T-helper 2 cell (primary cell): ENCODE data around the gene USF1.
A peak's percentile ranks its signal among the peaks of the same experiment; 100 is the strongest.
"Not testable (repeated sequence)": the region's sequence is repeated elsewhere in the genome, so short reads cannot be mapped to it uniquely, and the experiment has no call there.

Experiments used
- DNase-seq, 5 experiments: peaks; one replicate each; pipeline versions ENCODE4 v3.0.0 to v3.0.0-alpha.2; 2012 to 2022

The USF1 gene

GRCh38 chr1:161077426-161077825, 31.6 kb upstream of the USF1 start:
- DNase-seq, result no peak

- no peak for DNase-seq
Observed at GRCh38 chr1:161076410-161076809, 30.6 kb upstream of the USF1 start.

DNA sequence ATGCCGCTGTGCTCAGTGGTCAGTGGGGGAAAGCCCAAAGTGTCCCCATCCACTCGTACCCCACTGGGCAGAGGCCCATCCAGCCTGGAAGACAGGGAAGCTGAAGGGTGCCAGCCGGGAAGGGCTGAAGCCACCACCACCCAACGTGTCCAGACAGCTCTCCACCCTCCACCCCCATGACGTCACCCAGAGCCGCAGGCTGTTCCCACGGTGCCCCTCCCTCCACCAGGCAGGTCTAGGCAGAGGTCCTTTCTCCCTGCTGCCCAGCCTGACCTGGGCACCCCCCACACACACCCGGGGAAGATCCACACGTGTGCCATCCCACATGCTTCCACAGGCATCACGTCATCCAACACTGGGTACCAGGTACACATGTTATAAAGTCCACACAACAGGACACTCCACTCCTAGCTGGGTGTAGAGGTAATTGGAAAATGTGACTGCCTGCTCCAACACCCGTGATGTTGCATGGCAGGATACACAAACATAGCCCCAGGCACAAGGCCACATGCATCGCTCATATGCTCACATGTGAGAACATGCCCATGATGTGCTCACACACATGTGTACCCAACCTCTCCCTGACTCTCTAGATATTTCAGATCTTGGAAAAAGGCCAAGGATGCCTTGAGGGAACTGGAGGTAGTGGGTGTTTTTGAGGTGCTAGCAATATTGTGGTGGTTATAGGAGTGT, 29.0 kb upstream of the USF1 start:
- DNase-seq, result no peak

DNA sequence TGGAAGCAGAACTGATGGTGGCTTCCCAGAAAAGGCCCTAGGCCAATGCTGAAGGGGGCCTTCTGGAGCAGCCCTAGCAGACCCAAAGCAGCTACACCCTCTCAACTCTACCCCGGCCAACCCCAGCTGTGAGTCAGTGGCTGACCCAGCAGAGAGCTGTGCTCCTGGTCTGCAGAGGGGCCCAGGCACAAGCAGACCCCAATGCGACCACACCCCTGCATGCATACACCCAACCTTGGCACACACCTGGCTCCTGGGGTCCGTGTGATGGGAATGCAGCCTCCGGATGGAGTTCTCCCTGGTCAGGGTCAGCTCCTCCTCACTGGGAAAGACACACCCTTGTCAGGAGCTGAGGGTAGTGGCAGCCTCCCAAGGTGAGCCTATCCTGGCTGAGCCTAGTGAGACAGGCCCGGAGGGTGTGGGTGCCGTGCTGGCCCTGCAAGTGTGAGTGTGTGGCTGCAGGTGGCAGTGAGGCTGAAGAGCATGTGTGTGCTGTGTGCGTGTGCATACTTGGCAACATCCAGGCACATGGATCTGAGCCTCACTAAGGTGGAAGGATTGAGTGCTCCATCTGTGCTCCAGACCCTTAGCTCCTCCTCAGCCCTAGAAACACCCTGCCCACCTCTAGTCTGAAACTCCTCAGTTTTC, 27.8 kb upstream of the USF1 start:
- no peak for DNase-seq

DNA sequence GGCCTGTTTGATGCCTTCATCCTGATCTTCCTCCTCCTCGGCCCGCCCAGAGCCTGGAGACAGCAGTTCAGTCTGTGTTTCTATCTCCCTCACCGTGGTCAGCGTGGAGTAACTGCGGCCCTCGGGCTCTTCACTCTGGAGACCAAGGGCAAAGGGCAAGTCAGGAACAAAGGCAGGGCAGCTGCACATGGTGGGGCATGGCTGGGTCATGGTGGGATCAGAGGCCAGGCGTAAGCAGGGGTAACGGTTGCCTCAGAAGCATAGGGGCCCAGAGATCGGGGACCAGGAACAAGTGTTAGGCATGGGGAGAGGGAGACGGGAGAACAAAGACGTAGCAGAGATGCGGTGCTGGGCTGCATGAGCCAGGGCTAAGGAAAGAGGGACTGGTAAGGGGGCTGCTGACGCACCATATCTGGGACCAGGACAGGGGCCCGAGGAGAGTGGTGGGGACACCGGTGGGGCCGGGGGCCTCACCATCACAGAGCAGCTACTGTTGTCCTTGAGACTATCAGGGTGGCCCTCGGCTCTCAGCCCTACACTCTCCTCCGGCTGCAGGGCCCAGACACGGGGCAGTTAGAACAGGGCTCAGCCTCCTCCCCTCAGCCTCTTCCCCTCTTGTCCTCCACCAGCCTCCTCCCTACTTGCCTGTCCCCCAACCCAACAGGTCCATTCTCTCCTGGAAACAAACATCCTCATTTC, 27.1 kb upstream of the USF1 start:
- DNase-seq, result no peak

DNA sequence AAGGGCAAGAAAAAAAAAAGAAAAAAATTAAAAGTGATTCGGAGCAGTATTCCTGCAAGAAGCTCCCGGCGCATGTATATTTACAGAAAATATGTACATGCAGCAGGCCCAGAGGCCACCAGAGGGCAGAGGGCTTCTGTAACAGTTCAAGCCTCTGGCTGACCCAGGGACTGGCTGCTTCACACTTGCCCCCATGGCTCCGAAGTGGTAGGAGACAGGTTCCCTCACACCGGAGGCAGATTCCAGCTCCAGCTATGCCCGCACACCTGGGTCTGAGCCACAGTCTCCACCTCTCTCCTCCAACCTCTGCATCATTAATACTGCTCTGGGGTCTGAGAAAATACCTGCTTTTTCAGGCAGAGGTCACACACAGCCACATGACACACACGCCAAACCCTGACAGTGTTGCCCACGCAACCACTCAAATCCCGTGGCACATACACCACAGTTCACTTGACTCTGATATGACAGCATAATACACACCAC, 26.2 kb upstream of the USF1 start:
- DNase-seq, result peak in 3 of 5 experiments; percentile 26 to 58 (median 27)

- DNase-seq, result no peak
Observed at GRCh38 chr1:161070761-161071160, 25.0 kb upstream of the USF1 start.

DNA sequence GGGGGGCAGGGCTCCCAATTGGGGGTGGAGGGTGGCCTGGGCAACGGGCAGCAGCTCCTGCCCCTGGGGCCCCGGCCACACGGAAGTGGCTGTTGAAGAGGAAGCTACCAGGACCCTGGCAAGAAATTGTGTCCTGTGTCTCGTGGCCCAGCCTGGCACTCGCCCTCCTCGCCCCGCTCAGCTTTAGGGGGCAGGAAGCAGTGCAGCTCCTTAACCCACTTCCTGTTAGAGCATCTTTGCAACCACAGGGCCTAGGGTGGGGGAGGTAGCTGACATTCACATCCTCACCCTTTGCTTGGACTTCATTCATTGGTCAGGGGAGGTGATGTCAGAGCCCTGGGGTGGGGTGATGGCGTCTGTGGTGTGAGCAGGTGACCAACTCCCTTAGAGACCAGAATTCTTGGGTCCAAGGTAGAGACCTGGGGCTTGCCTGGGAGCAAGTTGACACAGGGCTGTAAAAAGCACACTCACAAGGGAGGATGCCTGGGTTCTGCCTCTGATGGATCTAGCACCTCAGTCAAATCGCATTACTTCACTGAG, 24.0 kb upstream of the USF1 start, which contains the start of gene ARHGAP30:
Gene ARHGAP30 (minus strand): TSS at position 161 of the 540 bp plus-strand sequence. CDS start 267 bp downstream, outside the sequence.
- peak; percentile 39 to 99 (median 72) for DNase-seq

DNA sequence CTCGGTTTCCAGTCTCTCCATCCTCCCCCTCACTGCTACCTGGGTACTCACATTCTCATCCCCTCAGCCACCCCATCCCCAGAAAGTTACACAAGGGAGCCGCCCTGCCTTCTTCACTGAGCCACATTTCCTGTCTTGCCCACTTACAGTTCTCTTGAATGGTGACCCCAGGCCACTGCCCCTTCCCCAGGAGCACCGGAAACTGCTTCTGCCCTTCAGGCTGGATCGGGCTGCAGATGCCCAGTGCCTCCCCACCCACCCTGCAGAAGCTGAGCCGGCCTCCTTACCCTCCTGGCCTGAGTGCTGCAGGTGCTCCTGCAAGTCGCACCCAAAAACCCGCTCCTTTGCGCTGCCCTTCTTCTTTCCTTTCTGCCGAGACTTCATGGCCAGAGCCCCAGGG, 23.5 kb upstream of the USF1 start:
- peak in 1 of 5 experiments; percentile 43 for DNase-seq

DNA sequence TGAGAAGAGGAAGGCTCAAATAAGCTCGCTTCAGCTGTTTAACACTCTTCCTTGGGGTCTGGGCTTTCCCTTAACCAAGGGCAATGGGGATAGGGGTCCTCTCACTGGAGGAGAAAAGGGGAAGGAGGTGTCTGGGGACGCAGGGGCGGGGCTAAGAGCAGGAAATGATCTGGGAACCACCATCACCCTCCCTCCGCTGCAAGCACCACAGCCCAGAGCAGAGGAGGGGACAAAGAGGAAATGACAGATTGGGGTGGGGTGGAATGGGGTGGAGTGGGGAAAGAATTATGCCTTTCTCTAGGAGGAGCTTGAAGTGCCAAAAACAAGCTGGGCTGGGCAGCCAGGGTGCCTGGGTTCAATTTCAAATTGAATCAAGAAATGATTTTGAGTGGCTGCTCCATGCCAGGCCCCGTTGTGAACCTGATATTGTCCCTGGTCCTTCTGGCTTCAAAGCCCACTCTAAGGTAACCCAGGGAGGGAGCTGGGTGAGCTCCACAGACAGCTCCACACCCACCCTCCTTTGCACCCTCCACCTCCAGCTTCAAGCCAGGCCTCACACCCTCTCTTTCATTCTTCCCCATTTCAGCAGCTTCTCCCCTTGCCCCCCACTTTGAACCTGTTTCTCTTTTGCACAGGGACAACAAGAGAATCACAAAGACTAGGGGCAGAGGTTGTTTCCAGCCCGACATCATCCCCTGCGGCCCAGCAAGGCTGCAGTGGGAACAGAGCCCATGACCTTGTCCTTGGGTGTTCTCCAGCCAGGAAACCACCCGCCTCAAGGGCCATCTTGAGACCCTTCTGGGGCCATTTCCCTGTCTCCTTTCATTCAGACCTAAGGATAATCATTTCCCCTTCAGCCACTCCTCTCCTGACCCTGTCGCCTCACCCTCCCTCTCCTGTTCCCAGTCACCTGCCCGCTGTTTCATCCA, 22.8 kb upstream of the USF1 start:
- DNase-seq, result peak; percentile 49 to 94 (median 76)

DNA sequence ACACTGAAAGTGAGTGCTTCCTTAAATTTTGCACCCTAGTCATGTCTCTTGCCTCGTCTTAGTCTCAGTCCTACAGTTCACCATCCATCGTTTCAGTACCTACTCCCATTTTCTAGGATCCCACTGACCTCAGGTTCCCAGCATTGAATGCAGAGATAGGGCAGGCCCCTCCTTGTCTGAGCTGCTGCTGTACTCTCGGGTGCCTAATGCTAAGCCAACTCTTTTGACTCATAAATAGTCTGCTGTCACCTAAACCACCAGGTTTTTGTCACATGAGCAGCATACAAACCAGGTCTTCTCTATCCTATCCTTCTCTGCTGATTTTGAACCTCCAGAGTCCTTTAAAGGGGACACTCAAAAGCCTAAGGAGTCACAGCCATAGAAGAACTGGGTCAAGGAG, 20.9 kb upstream of the USF1 start:
- DNase-seq, result peak in 1 of 5 experiments; percentile 66

DNA sequence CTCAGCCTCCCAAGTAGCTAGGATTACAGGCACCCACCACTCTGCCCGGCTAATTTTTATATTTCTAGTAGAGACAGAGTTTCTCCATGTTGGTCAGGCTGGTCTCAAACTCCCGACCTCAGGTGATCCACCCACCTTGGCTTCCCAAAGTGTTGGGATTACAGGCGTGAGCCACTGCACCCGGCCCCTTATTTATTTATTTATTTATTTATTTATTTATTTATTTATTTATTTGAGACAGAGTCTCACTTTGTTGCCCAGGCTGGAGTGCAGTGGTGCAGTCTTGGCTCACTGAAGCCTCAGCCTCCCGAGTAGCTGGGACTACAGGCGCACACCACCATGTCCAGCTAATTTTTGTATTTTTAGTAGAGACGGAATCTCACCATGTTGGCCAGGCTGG, 19.9 kb upstream of the USF1 start:
- not testable (repeated sequence) for DNase-seq

GRCh38 chr1:161063936-161064335, 18.2 kb upstream of the USF1 start:
- DNase-seq, result not testable (repeated sequence)

DNA sequence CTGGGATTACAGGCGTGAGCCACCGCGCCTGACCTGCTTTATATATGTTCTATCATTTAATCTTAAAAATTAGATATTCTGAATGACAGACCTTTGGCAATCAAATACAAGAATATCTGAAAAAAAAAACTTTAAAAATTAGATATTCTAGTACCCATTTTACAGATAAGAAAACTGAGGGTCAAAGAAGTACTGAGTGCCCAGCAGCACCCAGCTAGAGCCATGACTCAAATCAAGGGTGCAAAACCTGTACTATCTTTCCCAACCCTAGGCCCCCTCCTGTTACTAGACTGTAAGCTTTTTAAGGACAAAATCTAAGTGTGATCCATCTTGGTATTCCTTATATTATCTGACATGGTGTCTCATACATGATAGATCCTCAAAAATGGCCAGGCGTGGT, 15.6 kb upstream of the USF1 start:
- no peak for DNase-seq

- DNase-seq, result no peak
Observed at GRCh38 chr1:161059293-161059692, 13.5 kb upstream of the USF1 start.

DNA sequence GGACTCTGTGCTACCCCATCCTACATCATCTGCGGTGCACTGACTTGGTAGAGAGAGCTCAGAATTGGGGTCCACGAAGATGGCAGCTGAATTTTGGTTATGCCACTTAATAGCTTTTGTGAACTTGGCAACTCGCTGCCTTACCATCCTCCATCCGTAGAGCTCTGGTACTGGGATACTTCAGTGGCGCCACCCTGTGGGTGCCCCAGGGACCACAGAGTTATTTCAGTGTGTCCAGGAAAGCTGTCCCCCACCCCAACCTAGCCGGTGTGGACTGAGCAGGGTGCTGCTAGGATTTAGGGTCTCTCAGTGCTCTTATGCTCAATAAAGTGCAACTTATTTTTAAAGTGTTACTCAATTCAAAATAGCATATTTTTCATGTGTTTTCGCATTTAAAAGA, 9.0 kb upstream of the USF1 start:
- DNase-seq, result no peak

DNA sequence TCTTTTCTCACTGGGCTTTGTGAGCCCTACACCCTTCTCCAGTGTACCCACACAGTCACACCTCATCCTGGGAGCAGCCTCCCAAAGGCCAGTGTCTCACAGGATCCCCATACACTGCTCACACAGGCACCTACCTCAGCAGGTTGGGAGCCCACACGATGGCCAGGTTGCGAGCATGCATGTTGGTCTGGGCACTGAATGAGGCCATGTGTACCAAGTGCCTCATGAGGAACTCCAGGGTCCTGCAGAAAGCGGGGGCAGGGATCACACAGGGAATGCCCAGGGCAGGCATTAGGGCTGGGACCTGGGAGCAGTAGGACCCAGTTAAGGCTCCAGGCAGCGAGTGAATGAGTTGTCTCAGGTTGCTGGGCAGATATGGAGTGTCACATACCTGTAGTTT, 8.5 kb upstream of the USF1 start:
- no peak for DNase-seq

GRCh38 chr1:161052899-161053298, 7.1 kb upstream of the USF1 start:
- DNase-seq, result no peak

GRCh38 chr1:161051219-161051618, 5.4 kb upstream of the USF1 start:
- no peak for DNase-seq

GRCh38 chr1:161048949-161049722, 3.4 kb upstream of the USF1 start:
- DNase-seq, result no peak
